Gastroesophageal sphincter (tissue), 4 donors: Measurements from ENCODE around the gene B3GALT4. TPM values are rescaled to one million over a fixed set of nuclear protein-coding genes. Genes with fewer than 3 reads are reported as not detected.

Experiments used
- ATAC-seq: fragments of 150-250 bp; one replicate; pipeline ENCODE4 v1.9.1; 2016; ENCODE audit warnings: mild to moderate bottlenecking, moderate library complexity
- H3K27ac ChIP-seq, 4 donors: fragments of 200-600 bp; sonication (generic) in 3 of 4; 1 replicate in 3 of 4; 2 replicates in 1 of 4; pipeline ENCODE4 v1.5.1; 2016 to 2019
- H3K27me3 ChIP-seq: fragments of 200-600 bp; sonication (generic); one replicate; pipeline ENCODE4 v1.5.1; 2019
- H3K36me3 ChIP-seq, 2 donors: fragments of 200-600 bp; sonication (generic); one replicate each; pipeline ENCODE4 v1.5.1; 2019; ENCODE audit warnings: control low read depth in 1 of 2
- H3K4me1 ChIP-seq, 3 donors: fragments of 200-600 bp; sonication (generic); 1 replicate in 2 of 3; 2 replicates in 1 of 3; pipeline ENCODE4 v1.5.1; 2016 to 2019; ENCODE audit warnings: control low read depth in 2 of 3
- H3K4me3 ChIP-seq, 2 donors: fragments of 200-600 bp; sonication (generic); one replicate each; pipeline ENCODE4 v1.5.1; 2019; ENCODE audit warnings: mild to moderate bottlenecking in 1 of 2, moderate library complexity in 1 of 2
- H3K9me3 ChIP-seq, 3 donors: fragments of 200-600 bp; sonication (generic); one replicate each; pipeline ENCODE4 v1.5.1; 2017 to 2019; ENCODE audit warnings: control low read depth in 2 of 3
- CTCF ChIP-seq, 4 experiments: fragments of 200-600 bp in 2 of 4; fragments of 450-650 bp in 2 of 4; sonication (generic) in 1 of 4; IDR thresholded peaks; one replicate each; pipeline ENCODE4 v1.5.1; 2017 to 2019; ENCODE audit warnings: antibody characterized with exemption in 4 of 4, mild to moderate bottlenecking in 2 of 4, moderate library complexity in 2 of 4
- EP300 ChIP-seq: sonication (generic); formaldehyde crosslinking; IDR thresholded peaks from one replicate; pipeline ENCODE4 v1.6.1; 2017; ENCODE audit warnings: antibody characterized with exemption, mild to moderate bottlenecking
- POLR2A ChIP-seq, 2 donors: fragments of 450-650 bp; IDR thresholded peaks; one replicate each; pipeline ENCODE4 v1.6.1; 2017; ENCODE audit warnings: antibody characterized with exemption in 2 of 2, mild to moderate bottlenecking in 2 of 2, moderate library complexity in 1 of 2
- POLR2AphosphoS5 ChIP-seq: sonication (generic); formaldehyde crosslinking; IDR thresholded peaks from one replicate; pipeline ENCODE4 v1.6.1; 2017; ENCODE audit warnings: antibody characterized with exemption
- WGBS, 2 donors: methylation state at CpG; one replicate each; pipeline ENCODE4 v1.1.5; 2018; ENCODE audit warnings: low coverage in 1 of 2; 5-methylcytosine and 5-hydroxymethylcytosine counted together
- total RNA-seq, 4 donors: library from RNA; depleted of rRNA; stranded (reverse); fragments of >200 nt; gene quantifications; one replicate each; pipeline ENCODE4 v1.1.0, GENCODE V29; 2016

B3GALT4 gene
- total RNA-seq, 4 donors from 2014 or later = 12.2 to 23.8 (median 17.3) TPM

DNA sequence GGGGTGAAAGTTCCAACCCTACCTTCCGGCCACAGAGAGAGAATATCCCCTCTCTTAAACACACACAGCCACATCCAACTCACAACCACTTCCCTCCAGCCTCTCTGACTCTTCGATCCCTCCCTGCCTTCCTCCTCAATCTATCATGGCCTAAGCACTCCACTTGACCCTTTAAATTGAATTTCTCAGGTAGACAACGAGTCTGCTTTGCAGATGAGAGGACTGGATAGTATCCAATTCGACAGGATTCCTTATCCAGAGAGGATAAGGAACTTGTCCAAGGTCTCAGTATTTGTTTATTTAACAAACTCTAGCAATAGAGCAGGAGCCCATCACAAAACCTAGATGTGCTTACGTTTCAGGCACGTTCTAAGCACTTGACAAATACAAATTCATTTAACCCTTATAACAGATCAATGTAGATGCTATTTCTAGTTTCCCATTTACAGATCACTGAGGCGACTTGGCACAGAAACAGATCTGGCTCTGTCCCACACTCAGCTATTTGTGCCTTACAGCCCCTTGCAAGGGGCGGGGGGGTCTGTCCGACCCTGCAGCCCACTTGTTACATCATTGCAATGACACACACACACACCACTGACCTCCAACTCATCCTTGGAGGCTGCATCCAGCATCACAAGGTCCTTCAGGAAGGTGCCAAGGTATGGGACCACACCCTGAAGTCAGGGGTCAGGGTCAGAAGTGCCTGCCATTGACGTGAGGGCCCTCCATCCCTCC, 17.3 kb downstream of the B3GALT4 start:
- 35 to 46% methylated on average over 8 to 10 of the region's 10 CpGs for WGBS, 2 donors
- H3K4me1 ChIP-seq = peaks cover 0 to 43% (median 16%) of the 10 kb centered on the region in 3 donors
- TF ChIP-seq EP300 = no peak
- TF ChIP-seq CTCF (IDR thresholded peaks at IDR 0.05) = no peak
- TF ChIP-seq POLR2A (IDR thresholded peaks at IDR 0.05) = no peak
- TF ChIP-seq POLR2AphosphoS5 = no peak
- H3K27ac ChIP-seq = no peak overlapping the region
- H3K9me3 ChIP-seq = no peaks in the 10 kb centered on the region
- peaks cover 0 to 64% of the 10 kb centered on the region in 2 donors for H3K36me3 ChIP-seq
- ATAC-seq = no peak
- H3K4me3 ChIP-seq = no peak overlapping the region
- no peaks in the 10 kb centered on the region for H3K27me3 ChIP-seq

- Histone ChIP-seq H3K27ac (peak overlapping the region in 1 of 4 donors; percentile 7), H3K27me3 (no peaks in the 10 kb centered on the region), H3K4me1 (peaks cover 0 to 42% (median 10%) of the 10 kb centered on the region in 3 donors), H3K36me3 (peaks cover 0 to 60% of the 10 kb centered on the region in 2 donors), H3K4me3 (no peak overlapping the region), H3K9me3 (no peaks in the 10 kb centered on the region)
- ATAC-seq = no peak
- 73 to 83% methylated on average over 1 to 7 of the region's 15 CpGs for WGBS, 2 donors
- TF ChIP-seq EP300 = no peak
- no peak for TF ChIP-seq POLR2AphosphoS5
- TF ChIP-seq CTCF (IDR thresholded peaks at IDR 0.05) = no peak
- no peak for TF ChIP-seq POLR2A (IDR thresholded peaks at IDR 0.05)
Observed at GRCh38 chr6:33295621-33296369, 18.9 kb downstream of the B3GALT4 start.

- no peak for TF ChIP-seq CTCF (IDR thresholded peaks at IDR 0.05)
- no peak for TF ChIP-seq POLR2A (IDR thresholded peaks at IDR 0.05)
- TF ChIP-seq POLR2AphosphoS5 = no peak
- TF ChIP-seq EP300 = no peak
- no peaks in the 10 kb centered on the region for H3K27me3 ChIP-seq
- no peak for ATAC-seq
- whole genome bisulfite sequencing, 2 donors = 61 to 77% methylated on average over 5 to 6 of the region's 12 CpGs
- H3K9me3 ChIP-seq = no peaks in the 10 kb centered on the region
- H3K27ac ChIP-seq = peak overlapping the region; percentile 90 to 99 (median 94)
- H3K4me1 ChIP-seq = peaks cover 0 to 47% (median 14%) of the 10 kb centered on the region in 3 donors
- peaks cover 0 to 56% of the 10 kb centered on the region in 2 donors for H3K36me3 ChIP-seq
- peak overlapping the region in 1 of 2 donors; percentile 92 for H3K4me3 ChIP-seq
Observed at GRCh38 chr6:33296797-33297405, 20.0 kb downstream of the B3GALT4 start.

DNA sequence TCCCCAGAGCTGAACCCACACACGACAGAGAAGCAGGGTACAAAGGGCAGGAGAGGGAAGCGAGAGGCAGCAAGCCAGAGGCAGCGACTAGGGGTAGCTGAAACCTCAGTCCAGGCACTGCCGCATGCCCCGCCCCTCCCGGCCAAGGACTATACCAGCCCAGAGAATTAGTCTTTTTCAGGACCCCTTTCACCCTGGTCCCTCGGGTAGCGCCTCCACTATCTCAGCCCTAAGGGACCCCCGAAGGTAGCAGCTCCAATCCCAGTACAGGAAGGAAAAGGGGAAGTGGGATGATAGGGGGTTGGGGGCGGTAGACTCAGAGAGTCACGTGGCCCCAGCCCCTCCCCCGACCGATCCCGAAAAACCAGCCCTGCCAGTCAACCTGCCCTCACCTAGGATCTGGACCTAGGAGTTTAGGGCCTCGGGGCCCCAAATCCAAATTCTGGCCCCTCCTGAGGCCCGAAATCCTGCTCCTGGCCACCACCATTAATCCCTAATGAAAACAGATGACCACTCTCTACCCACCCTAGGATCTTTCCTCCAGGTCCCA, 20.6 kb downstream of the B3GALT4 start:
- 7% methylated on average over 3 of the region's 16 CpGs; no CpG with 5 or more reads in 1 of the 2 donors for WGBS, 2 donors
- H3K4me3 ChIP-seq = peak overlapping the region; percentile 87 to 92
- no peak for TF ChIP-seq CTCF (IDR thresholded peaks at IDR 0.05)
- no peak for TF ChIP-seq POLR2A (IDR thresholded peaks at IDR 0.05)
- TF ChIP-seq EP300 = no peak
- no peak for TF ChIP-seq POLR2AphosphoS5
- H3K9me3 ChIP-seq = no peaks in the 10 kb centered on the region
- H3K36me3 ChIP-seq = peaks cover 0 to 56% of the 10 kb centered on the region in 2 donors
- peaks cover 0 to 47% (median 14%) of the 10 kb centered on the region in 3 donors for H3K4me1 ChIP-seq
- H3K27ac ChIP-seq = peak overlapping the region; percentile 90 to 99 (median 94)
- no peak for ATAC-seq
- H3K27me3 ChIP-seq = no peaks in the 10 kb centered on the region
